WTC11 (cell line): ENCODE data around the gene SYMPK.
"Not testable (repeated sequence)": the region's sequence is repeated elsewhere in the genome, so short reads cannot be mapped to it uniquely, and the experiment has no call there.

Source experiments
- CREM ChIP-seq: sonication (generic); formaldehyde crosslinking; IDR thresholded peaks from 2 replicates; pipeline ENCODE4 v1.8.1; 2022; ENCODE audit warnings: mild to moderate bottlenecking, missing genetic modification reagents, moderate library complexity
- JUN ChIP-seq: sonication (generic); formaldehyde crosslinking; IDR thresholded peaks from 2 replicates; pipeline ENCODE4 v1.8.0; 2023; ENCODE audit warnings: mild to moderate bottlenecking, missing genetic modification reagents
- NFE2L1 ChIP-seq: sonication (generic); formaldehyde crosslinking; IDR thresholded peaks from 2 replicates; pipeline ENCODE4 v1.8.1; 2023; ENCODE audit warnings: missing genetic modification reagents
- TCF7 ChIP-seq: sonication (generic); formaldehyde crosslinking; IDR thresholded peaks from 2 replicates; pipeline ENCODE4 v1.8.0; 2022; ENCODE audit warnings: mild to moderate bottlenecking, low read depth, missing genetic modification reagents, moderate library complexity
- TF ChIP-seq, protein P1 (sequence below): fragments of 200-600 bp; IDR thresholded peaks from 2 replicates; pipeline ENCODE4 v1.8.0; 2022; ENCODE audit warnings: antibody characterized with exemption
- TF ChIP-seq, protein P2 (sequence below): sonication (generic); formaldehyde crosslinking; IDR thresholded peaks from 2 replicates; pipeline ENCODE4 v1.8.1; 2022; ENCODE audit warnings: low read depth, missing genetic modification reagents, borderline replicate concordance

DNA sequence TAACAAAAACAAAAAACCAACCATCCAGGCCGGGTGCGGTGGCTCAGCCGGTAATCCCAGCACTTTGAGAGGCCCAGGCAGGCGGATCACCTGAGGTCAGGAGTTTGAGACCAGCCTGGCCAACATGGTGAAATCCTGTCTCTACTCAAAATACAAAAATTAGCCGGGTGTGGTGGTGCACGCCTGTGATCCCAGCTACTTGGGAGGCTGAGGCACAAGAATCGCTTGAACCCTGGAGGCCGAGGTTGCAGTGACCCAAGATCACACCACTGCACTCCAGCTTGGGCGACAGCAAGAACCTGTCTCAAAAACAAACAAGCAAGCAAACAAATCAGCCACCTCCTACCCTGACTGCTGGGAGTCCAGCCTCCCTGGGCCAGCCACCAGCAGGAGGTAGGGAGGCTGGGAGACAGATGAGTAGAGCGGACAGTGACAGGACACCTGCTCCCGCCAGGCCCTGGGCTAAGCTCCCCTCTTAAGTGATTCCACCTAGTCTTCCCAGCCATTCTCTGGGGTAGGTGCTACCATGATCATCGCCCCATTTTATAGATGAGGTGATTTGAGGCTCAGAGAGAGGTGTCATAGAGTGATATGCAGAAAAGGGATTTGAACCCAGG, 33.1 kb upstream of the SYMPK start:
- not testable (repeated sequence) for TF ChIP-seq NFE2L1, TCF7, CREM, JUN (CRISPR knock-in tag)
- TF ChIP-seq, protein P1, sequence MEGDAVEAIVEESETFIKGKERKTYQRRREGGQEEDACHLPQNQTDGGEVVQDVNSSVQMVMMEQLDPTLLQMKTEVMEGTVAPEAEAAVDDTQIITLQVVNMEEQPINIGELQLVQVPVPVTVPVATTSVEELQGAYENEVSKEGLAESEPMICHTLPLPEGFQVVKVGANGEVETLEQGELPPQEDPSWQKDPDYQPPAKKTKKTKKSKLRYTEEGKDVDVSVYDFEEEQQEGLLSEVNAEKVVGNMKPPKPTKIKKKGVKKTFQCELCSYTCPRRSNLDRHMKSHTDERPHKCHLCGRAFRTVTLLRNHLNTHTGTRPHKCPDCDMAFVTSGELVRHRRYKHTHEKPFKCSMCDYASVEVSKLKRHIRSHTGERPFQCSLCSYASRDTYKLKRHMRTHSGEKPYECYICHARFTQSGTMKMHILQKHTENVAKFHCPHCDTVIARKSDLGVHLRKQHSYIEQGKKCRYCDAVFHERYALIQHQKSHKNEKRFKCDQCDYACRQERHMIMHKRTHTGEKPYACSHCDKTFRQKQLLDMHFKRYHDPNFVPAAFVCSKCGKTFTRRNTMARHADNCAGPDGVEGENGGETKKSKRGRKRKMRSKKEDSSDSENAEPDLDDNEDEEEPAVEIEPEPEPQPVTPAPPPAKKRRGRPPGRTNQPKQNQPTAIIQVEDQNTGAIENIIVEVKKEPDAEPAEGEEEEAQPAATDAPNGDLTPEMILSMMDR = not testable (repeated sequence)
- TF ChIP-seq, protein P2, sequence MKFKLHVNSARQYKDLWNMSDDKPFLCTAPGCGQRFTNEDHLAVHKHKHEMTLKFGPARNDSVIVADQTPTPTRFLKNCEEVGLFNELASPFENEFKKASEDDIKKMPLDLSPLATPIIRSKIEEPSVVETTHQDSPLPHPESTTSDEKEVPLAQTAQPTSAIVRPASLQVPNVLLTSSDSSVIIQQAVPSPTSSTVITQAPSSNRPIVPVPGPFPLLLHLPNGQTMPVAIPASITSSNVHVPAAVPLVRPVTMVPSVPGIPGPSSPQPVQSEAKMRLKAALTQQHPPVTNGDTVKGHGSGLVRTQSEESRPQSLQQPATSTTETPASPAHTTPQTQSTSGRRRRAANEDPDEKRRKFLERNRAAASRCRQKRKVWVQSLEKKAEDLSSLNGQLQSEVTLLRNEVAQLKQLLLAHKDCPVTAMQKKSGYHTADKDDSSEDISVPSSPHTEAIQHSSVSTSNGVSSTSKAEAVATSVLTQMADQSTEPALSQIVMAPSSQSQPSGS (CRISPR knock-in tag) = not testable (repeated sequence)
